ENCODE measurements around the gene NPAS3.

DNA sequence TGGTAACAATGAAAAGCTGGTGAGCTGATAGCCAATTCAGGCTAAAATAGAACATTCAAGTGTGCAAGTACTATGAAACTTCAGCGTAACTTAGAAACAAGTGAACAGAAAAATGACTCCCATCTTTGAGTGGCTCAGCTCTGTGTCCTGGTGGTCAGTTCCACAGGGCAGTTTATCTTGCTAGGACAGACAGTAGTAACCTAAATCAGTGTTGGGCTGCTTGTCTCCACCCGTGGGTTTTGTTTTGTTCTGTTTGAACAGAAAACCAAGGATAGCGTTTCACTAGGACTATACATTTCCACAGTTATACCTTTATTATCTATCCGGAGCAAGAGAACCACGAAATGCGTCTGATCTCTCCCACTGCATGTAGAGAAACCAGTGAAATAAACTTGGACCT, 544.4 kb downstream of the NPAS3 start:
- TF ChIP-seq, protein P1, sequence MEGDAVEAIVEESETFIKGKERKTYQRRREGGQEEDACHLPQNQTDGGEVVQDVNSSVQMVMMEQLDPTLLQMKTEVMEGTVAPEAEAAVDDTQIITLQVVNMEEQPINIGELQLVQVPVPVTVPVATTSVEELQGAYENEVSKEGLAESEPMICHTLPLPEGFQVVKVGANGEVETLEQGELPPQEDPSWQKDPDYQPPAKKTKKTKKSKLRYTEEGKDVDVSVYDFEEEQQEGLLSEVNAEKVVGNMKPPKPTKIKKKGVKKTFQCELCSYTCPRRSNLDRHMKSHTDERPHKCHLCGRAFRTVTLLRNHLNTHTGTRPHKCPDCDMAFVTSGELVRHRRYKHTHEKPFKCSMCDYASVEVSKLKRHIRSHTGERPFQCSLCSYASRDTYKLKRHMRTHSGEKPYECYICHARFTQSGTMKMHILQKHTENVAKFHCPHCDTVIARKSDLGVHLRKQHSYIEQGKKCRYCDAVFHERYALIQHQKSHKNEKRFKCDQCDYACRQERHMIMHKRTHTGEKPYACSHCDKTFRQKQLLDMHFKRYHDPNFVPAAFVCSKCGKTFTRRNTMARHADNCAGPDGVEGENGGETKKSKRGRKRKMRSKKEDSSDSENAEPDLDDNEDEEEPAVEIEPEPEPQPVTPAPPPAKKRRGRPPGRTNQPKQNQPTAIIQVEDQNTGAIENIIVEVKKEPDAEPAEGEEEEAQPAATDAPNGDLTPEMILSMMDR (conservative IDR thresholded peaks at IDR 0.05): no peak
- no peak for TF ChIP-seq EZH2 (IDR thresholded peaks at IDR 0.05; ENCODE audit: low read depth)
